H7 (cell line): Measurements from ENCODE around the gene IL10. TPM values are rescaled to one million over a fixed set of nuclear protein-coding genes. Genes with fewer than 3 reads are reported as not detected.

ENCODE experiments used
- DNase-seq: peaks from one replicate; pipeline ENCODE4 v3.0.0; 2012
- H3K27me3 ChIP-seq: 2 replicates; pipeline ENCODE4 v1.6.0; 2011; ENCODE audit warnings: mild to moderate bottlenecking, low read length; ENCODE audit not compliant: control insufficient read depth, insufficient read depth
- H3K36me3 ChIP-seq: replicated peaks from 2 replicates; pipeline ENCODE4 v1.5.1; 2011; ENCODE audit warnings: low read length; ENCODE audit not compliant: control insufficient read depth, insufficient read depth
- H3K4me3 ChIP-seq: 2 replicates; pipeline ENCODE4 v1.5.1; 2011; ENCODE audit warnings: low read depth, mild to moderate bottlenecking, control low read depth, low read length, moderate library complexity; ENCODE audit not compliant: insufficient read depth
- total RNA-seq: library from RNA; depleted of rRNA; stranded (reverse); fragments of >200 nt; shearing (Covaris generic); gene quantifications from 2 replicates; pipeline ENCODE4 v1.2.3, GENCODE V29; 2014; rRNA removed

Gene IL10
- total RNA-seq, result not detected in 2 replicates

GRCh38 chr1:206772243-206772937 is at the start of gene IL10:
TSS of gene IL10 (minus strand) at chr1:206772494. CDS start at chr1:206772435, 59 bp downstream.
- no peak for DNase-seq
- Histone ChIP-seq H3K27me3 (no peaks in the 10 kb centered on the region; the same call in 1 of the 2 replicates), H3K36me3 (no peaks in the 10 kb centered on the region), H3K4me3 (no peak within 1 kb of the TSS)

GRCh38 chr1:206821493-206821892 is 49.2 kb upstream of the IL10 start:
- Histone ChIP-seq H3K36me3 (no peaks in the 10 kb centered on the region), H3K27me3 (no peaks in the 10 kb centered on the region), H3K4me3 (no peak overlapping the region)
- DNase-seq, result no peak

GRCh38 chr1:206816390-206817287 is 44.3 kb upstream of the IL10 start:
- Histone ChIP-seq H3K4me3 (no peak overlapping the region), H3K27me3 (no peaks in the 10 kb centered on the region), H3K36me3 (no peaks in the 10 kb centered on the region)
- no peak for DNase-seq

- DNase-seq, result no peak
- H3K27me3 ChIP-seq, result no peaks in the 10 kb centered on the region
- H3K36me3 ChIP-seq, result no peaks in the 10 kb centered on the region
- H3K4me3 ChIP-seq, result no peak overlapping the region
Observed at GRCh38 chr1:206814716-206815341, 42.5 kb upstream of the IL10 start.

GRCh38 chr1:206812471-206812870 is 40.2 kb upstream of the IL10 start:
- Histone ChIP-seq H3K4me3 (no peak overlapping the region), H3K27me3 (no peaks in the 10 kb centered on the region), H3K36me3 (no peaks in the 10 kb centered on the region)
- DNase-seq, result no peak

GRCh38 chr1:206809504-206810084 is 37.3 kb upstream of the IL10 start:
- Histone ChIP-seq H3K27me3 (no peaks in the 10 kb centered on the region), H3K4me3 (no peak overlapping the region), H3K36me3 (no peaks in the 10 kb centered on the region)
- no peak for DNase-seq

- Histone ChIP-seq H3K27me3 (no peaks in the 10 kb centered on the region), H3K4me3 (no peak overlapping the region), H3K36me3 (no peaks in the 10 kb centered on the region)
- no peak for DNase-seq
Observed at GRCh38 chr1:206808615-206809014, 36.3 kb upstream of the IL10 start.

- Histone ChIP-seq H3K4me3 (no peak overlapping the region), H3K27me3 (no peaks in the 10 kb centered on the region), H3K36me3 (no peaks in the 10 kb centered on the region)
- no peak for DNase-seq
Observed at GRCh38 chr1:206805357-206805756, 33.1 kb upstream of the IL10 start.

- H3K4me3 ChIP-seq, result no peak overlapping the region
- H3K36me3 ChIP-seq, result no peaks in the 10 kb centered on the region
- H3K27me3 ChIP-seq, result no peaks in the 10 kb centered on the region
- DNase-seq, result no peak
Observed at GRCh38 chr1:206804156-206804737, 32.0 kb upstream of the IL10 start.

GRCh38 chr1:206803221-206803730 is 31.0 kb upstream of the IL10 start:
- Histone ChIP-seq H3K4me3 (no peak overlapping the region), H3K27me3 (no peaks in the 10 kb centered on the region), H3K36me3 (no peaks in the 10 kb centered on the region)
- no peak for DNase-seq

GRCh38 chr1:206802401-206802800 is 30.1 kb upstream of the IL10 start:
- H3K36me3 ChIP-seq, result no peaks in the 10 kb centered on the region
- DNase-seq, result no peak

GRCh38 chr1:206801467-206801866 is 29.2 kb upstream of the IL10 start:
- H3K36me3 ChIP-seq, result no peaks in the 10 kb centered on the region
- H3K27me3 ChIP-seq, result no peaks in the 10 kb centered on the region
- H3K4me3 ChIP-seq, result no peak overlapping the region
- DNase-seq, result no peak

More at GRCh38 chr1:206802401-206802800, 30.1 kb upstream of the IL10 start:
- Histone ChIP-seq H3K27me3 (no peaks in the 10 kb centered on the region), H3K4me3 (no peak overlapping the region)

- no peaks in the 10 kb centered on the region for H3K36me3 ChIP-seq
- DNase-seq, result no peak
- H3K4me3 ChIP-seq, result no peak overlapping the region
- no peaks in the 10 kb centered on the region for H3K27me3 ChIP-seq
Observed at GRCh38 chr1:206800891-206801290, 28.6 kb upstream of the IL10 start.

- no peaks in the 10 kb centered on the region for H3K36me3 ChIP-seq
- H3K4me3 ChIP-seq, result no peak overlapping the region
- no peaks in the 10 kb centered on the region; the same call in 1 of the 2 replicates for H3K27me3 ChIP-seq
- no peak for DNase-seq
Observed at GRCh38 chr1:206800411-206800810, 28.1 kb upstream of the IL10 start.
